ENCODE data around the gene ADAM12. TPM values are rescaled to one million over a fixed set of nuclear protein-coding genes. Genes with fewer than 3 reads are reported as not detected.

ADAM12 gene
- total RNA-seq, 1 experiment from 2014 or later = 26.1 TPM

- no peak for DNase-seq (ENCODE audit: low read depth)
- in situ Hi-C loops (cut with HindIII; ENCODE audit: low pct_unique_long_range_greater_than_20kb, low sequenced_read_pairs) = no loop called here
Measured at GRCh38 chr10:126074291-126074690, 314.0 kb downstream of the ADAM12 start.

- no peak for DNase-seq (ENCODE audit: low read depth)
- in situ Hi-C loops (cut with HindIII; ENCODE audit: low pct_unique_long_range_greater_than_20kb, low sequenced_read_pairs) = no loop called here
Measured at GRCh38 chr10:126073606-126074005, 314.7 kb downstream of the ADAM12 start.

GRCh38 chr10:126072622-126073021 lies 315.7 kb downstream of the ADAM12 start:
- in situ Hi-C loops (cut with HindIII; ENCODE audit: low pct_unique_long_range_greater_than_20kb, low sequenced_read_pairs) = no loop called here
- no peak for DNase-seq (ENCODE audit: low read depth)

GRCh38 chr10:126070476-126071215 lies 317.6 kb downstream of the ADAM12 start:
- in situ Hi-C loops (cut with HindIII; ENCODE audit: low pct_unique_long_range_greater_than_20kb, low sequenced_read_pairs) = no loop called here
- no peak for DNase-seq (ENCODE audit: low read depth)

- in situ Hi-C loops (cut with HindIII; ENCODE audit: low pct_unique_long_range_greater_than_20kb, low sequenced_read_pairs) = no loop called here
- no peak for DNase-seq (ENCODE audit: low read depth)
Measured at GRCh38 chr10:126068322-126068721, 320.0 kb downstream of the ADAM12 start.

GRCh38 chr10:126066456-126066855 lies 321.8 kb downstream of the ADAM12 start:
- DNase-seq (ENCODE audit: low read depth) = no peak
- in situ Hi-C loops (cut with HindIII; ENCODE audit: low pct_unique_long_range_greater_than_20kb, low sequenced_read_pairs) = no loop called here

GRCh38 chr10:126065751-126066377 lies 322.4 kb downstream of the ADAM12 start:
- in situ Hi-C loops (cut with HindIII; ENCODE audit: low pct_unique_long_range_greater_than_20kb, low sequenced_read_pairs) = no loop called here

GRCh38 chr10:126064512-126064911 lies 323.8 kb downstream of the ADAM12 start:
- DNase-seq (ENCODE audit: low read depth) = no peak
- in situ Hi-C loops (cut with HindIII; ENCODE audit: low pct_unique_long_range_greater_than_20kb, low sequenced_read_pairs) = no loop called here

More at GRCh38 chr10:126065751-126066377, 322.4 kb downstream of the ADAM12 start:
- DNase-seq (ENCODE audit: low read depth) = no peak

- peak; percentile 96 for DNase-seq (ENCODE audit: low read depth)
- in situ Hi-C loops (cut with HindIII; ENCODE audit: low pct_unique_long_range_greater_than_20kb, low sequenced_read_pairs) = no loop called here
Measured at GRCh38 chr10:126063353-126063791, 324.9 kb downstream of the ADAM12 start.

GRCh38 chr10:126062131-126063032 lies 325.9 kb downstream of the ADAM12 start:
- peak; percentile 95 for DNase-seq (ENCODE audit: low read depth)
- in situ Hi-C loops (cut with HindIII; ENCODE audit: low pct_unique_long_range_greater_than_20kb, low sequenced_read_pairs) = no loop called here

- DNase-seq (ENCODE audit: low read depth) = no peak
- in situ Hi-C loops (cut with HindIII; ENCODE audit: low pct_unique_long_range_greater_than_20kb, low sequenced_read_pairs) = no loop called here
Measured at GRCh38 chr10:126061526-126061925, 326.8 kb downstream of the ADAM12 start.

- DNase-seq (ENCODE audit: low read depth) = no peak
- in situ Hi-C loops (cut with HindIII; ENCODE audit: low pct_unique_long_range_greater_than_20kb, low sequenced_read_pairs) = no loop called here
Measured at GRCh38 chr10:126060261-126060931, 327.9 kb downstream of the ADAM12 start.

GRCh38 chr10:126059076-126059826 lies 329.0 kb downstream of the ADAM12 start:
- no peak for DNase-seq (ENCODE audit: low read depth)
- in situ Hi-C loops (cut with HindIII; ENCODE audit: low pct_unique_long_range_greater_than_20kb, low sequenced_read_pairs) = no loop called here

- in situ Hi-C loops (cut with HindIII; ENCODE audit: low pct_unique_long_range_greater_than_20kb, low sequenced_read_pairs) = no loop called here
- no peak for DNase-seq (ENCODE audit: low read depth)
Measured at GRCh38 chr10:126058507-126058906, 329.8 kb downstream of the ADAM12 start.

- in situ Hi-C loops (cut with HindIII; ENCODE audit: low pct_unique_long_range_greater_than_20kb, low sequenced_read_pairs) = no loop called here
- no peak for DNase-seq (ENCODE audit: low read depth)
Measured at GRCh38 chr10:126058104-126058503, 330.2 kb downstream of the ADAM12 start.

- no peak for DNase-seq (ENCODE audit: low read depth)
- in situ Hi-C loops (cut with HindIII; ENCODE audit: low pct_unique_long_range_greater_than_20kb, low sequenced_read_pairs) = no loop called here
Measured at GRCh38 chr10:126057494-126057893, 330.8 kb downstream of the ADAM12 start.

GRCh38 chr10:126054191-126054590 lies 334.1 kb downstream of the ADAM12 start:
- in situ Hi-C loops (cut with HindIII; ENCODE audit: low pct_unique_long_range_greater_than_20kb, low sequenced_read_pairs) = no loop called here
- no peak for DNase-seq (ENCODE audit: low read depth)

GRCh38 chr10:126052171-126052570 lies 336.1 kb downstream of the ADAM12 start:
- in situ Hi-C loops (cut with HindIII; ENCODE audit: low pct_unique_long_range_greater_than_20kb, low sequenced_read_pairs) = no loop called here
- no peak for DNase-seq (ENCODE audit: low read depth)

All from Caki2 (cell line).